IMR-90 (cell line): ENCODE measurements around the gene ADCY5. TPM values are rescaled to one million over a fixed set of nuclear protein-coding genes. Genes with fewer than 3 reads are reported as not detected.
A peak's percentile ranks its signal among the peaks of the same experiment; 100 is the strongest.

Source experiments
- ATAC-seq: fragments of 200-7000 bp; cut with Tn5 transposase; 2 replicates; pipeline ENCODE4 v1.9.1; 2020; ENCODE audit warnings: low read depth, mild to moderate bottlenecking, moderate library complexity
- BruUV-seq: library from RNA; stranded (reverse); fragments of 400-500 nt; replicated peaks from 2 replicates; lab custom pipeline; 2021; lab: Mats Ljungman, UMichigan
- CTCF ChIA-PET: fragments of 300-600 bp; formaldehyde crosslinking; extraction: SDS; loops from one replicate; lab custom pipeline; 2021; ENCODE audit warnings: antibody characterized with exemption; lab: Yijun Ruan, JAX
- POLR2A ChIA-PET: fragments of 300-600 bp; sonication (Branson Sonifier 250); formaldehyde crosslinking; loops from one replicate; lab custom pipeline; 2022; ENCODE audit warnings: antibody characterized with exemption; ENCODE audit not compliant: unreplicated experiment; lab: Charles Lee
- DNase-seq: peaks from one replicate; pipeline ENCODE4 v3.0.0; 2013
- H2AFZ ChIP-seq: replicated peaks from 2 replicates; pipeline ENCODE3; 2013; ENCODE audit warnings: low read length, mild to moderate bottlenecking; ENCODE audit not compliant: poor library complexity
- H2AK5ac ChIP-seq: 2 replicates; pipeline ENCODE4 v1.6.1; 2013; ENCODE audit warnings: low read depth, low read length, inconsistent platforms
- H2AK9ac ChIP-seq: replicated peaks from 2 replicates; pipeline ENCODE3; 2013; ENCODE audit warnings: mild to moderate bottlenecking, low read depth, low read length, moderate library complexity; ENCODE audit not compliant: poor library complexity
- H2BK120ac ChIP-seq: 2 replicates; pipeline ENCODE4 v1.6.1; 2013; ENCODE audit warnings: low read depth, low read length, inconsistent platforms
- H2BK15ac ChIP-seq: 3 replicates; pipeline ENCODE4 v1.6.1; 2013; ENCODE audit warnings: low read depth, low read length, inconsistent platforms
- H2BK20ac ChIP-seq: 2 replicates; pipeline ENCODE4 v1.6.1; 2013; ENCODE audit warnings: low read depth, mild to moderate bottlenecking, inconsistent platforms, low read length, moderate library complexity
- H2BK5ac ChIP-seq: 2 replicates; pipeline ENCODE4 v1.6.1; 2013; ENCODE audit warnings: mild to moderate bottlenecking, low read depth, low read length, inconsistent platforms; ENCODE audit not compliant: poor library complexity, severe bottlenecking
- H3K14ac ChIP-seq: replicated peaks from 2 replicates; pipeline ENCODE4 v1.6.1; 2013; ENCODE audit warnings: low read depth, low read length, inconsistent platforms
- H3K18ac ChIP-seq: 2 replicates; pipeline ENCODE4 v1.6.1; 2013; ENCODE audit warnings: low read depth, low read length, control low read depth
- H3K23ac ChIP-seq: 2 replicates; pipeline ENCODE4 v1.6.1; 2013; ENCODE audit warnings: low read depth, low read length, inconsistent platforms
- H3K27ac ChIP-seq: 2 replicates; pipeline ENCODE4 v1.5.1; 2013; ENCODE audit warnings: mild to moderate bottlenecking, control low read depth, low read length; ENCODE audit not compliant: insufficient read depth
- H3K27me3 ChIP-seq: 2 replicates; pipeline ENCODE4 v1.6.1; 2013; ENCODE audit warnings: low read length; ENCODE audit not compliant: control insufficient read depth, insufficient read depth
- H3K36me3 ChIP-seq: 2 replicates; pipeline ENCODE4 v1.6.1; 2013; ENCODE audit warnings: low read length, mixed read lengths; ENCODE audit not compliant: control insufficient read depth, insufficient read depth
- H3K4ac ChIP-seq: 2 replicates; pipeline ENCODE4 v1.6.1; 2013; ENCODE audit warnings: low read depth, low read length, inconsistent platforms
- H3K4me1 ChIP-seq: 2 replicates; pipeline ENCODE4 v1.6.1; 2013; ENCODE audit warnings: low read length, mixed read lengths; ENCODE audit not compliant: control insufficient read depth, insufficient read depth
- H3K4me2 ChIP-seq: 2 replicates; pipeline ENCODE4 v1.6.1; 2013; ENCODE audit warnings: low read depth, mild to moderate bottlenecking, control low read depth, low read length, moderate library complexity
- H3K4me3 ChIP-seq: 2 replicates; pipeline ENCODE4 v1.5.1; 2013; ENCODE audit warnings: low read depth, mild to moderate bottlenecking, control low read depth, low read length, moderate library complexity; ENCODE audit not compliant: insufficient read depth
- H3K56ac ChIP-seq: 2 replicates; pipeline ENCODE4 v1.6.1; 2013; ENCODE audit warnings: low read length, inconsistent platforms; ENCODE audit not compliant: insufficient read depth; ENCODE audit errors: extremely low read depth
- H3K79me1 ChIP-seq, 2 experiments: 2 replicates each; pipeline ENCODE4 v1.6.1; 2013; ENCODE audit warnings: low read length in 2 of 2, inconsistent platforms in 1 of 2, low read depth in 1 of 2
- H3K9ac ChIP-seq: 2 replicates; pipeline ENCODE4 v1.6.1; 2013; ENCODE audit warnings: low read depth, low read length, control low read depth
- H3K9me1 ChIP-seq: 2 replicates; pipeline ENCODE4 v1.6.1; 2013; ENCODE audit warnings: low read length, inconsistent platforms; ENCODE audit not compliant: insufficient read depth
- H3K9me3 ChIP-seq: 2 replicates; pipeline ENCODE4 v1.6.1; 2013; ENCODE audit warnings: low read length; ENCODE audit not compliant: control insufficient read depth, insufficient read depth
- H4K20me1 ChIP-seq: 2 replicates; pipeline ENCODE4 v1.6.1; 2013; ENCODE audit warnings: low read length, inconsistent platforms; ENCODE audit not compliant: insufficient read depth
- H4K5ac ChIP-seq: 2 replicates; pipeline ENCODE4 v1.6.1; 2013; ENCODE audit warnings: mild to moderate bottlenecking, low read depth, low read length, control low read depth
- H4K8ac ChIP-seq, 2 experiments: 2 replicates each; pipeline ENCODE4 v1.6.1; 2013; ENCODE audit warnings: low read depth in 2 of 2, low read length in 2 of 2, control low read depth in 1 of 2, inconsistent platforms in 1 of 2
- H4K91ac ChIP-seq: 2 replicates; pipeline ENCODE4 v1.6.1; 2013; ENCODE audit warnings: low read depth, low read length, inconsistent platforms; ENCODE audit not compliant: insufficient read depth
- BHLHE40 ChIP-seq: fragments of 150-350 bp; IDR thresholded peaks from 2 replicates; pipeline ENCODE4 v1.6.1; 2016; ENCODE audit warnings: mild to moderate bottlenecking, low read depth, low read length
- CEBPB ChIP-seq: IDR thresholded peaks from 2 replicates; pipeline ENCODE4 v1.6.1; 2012; ENCODE audit warnings: low read depth, low read length, improper control_type of control experiment
- CHD1 ChIP-seq: IDR thresholded peaks from 2 replicates; pipeline ENCODE4 v1.6.1; 2012; ENCODE audit warnings: low read depth, low read length, improper control_type of control experiment
- CTCF ChIP-seq: conservative IDR thresholded peaks from 2 replicates; pipeline ENCODE4 v1.5.1; 2012; ENCODE audit warnings: mild to moderate bottlenecking, low read depth, low read length, improper control_type of control experiment
- ELK1 ChIP-seq: fragments of 150-350 bp; IDR thresholded peaks from 2 replicates; pipeline ENCODE4 v1.6.1; 2016; ENCODE audit warnings: low read depth, mild to moderate bottlenecking, low read length, moderate library complexity, borderline replicate concordance
- FOS ChIP-seq: fragments of 150-350 bp; IDR thresholded peaks from 2 replicates; pipeline ENCODE4 v1.6.1; 2016; ENCODE audit warnings: low read depth, low read length
- MAFK ChIP-seq: IDR thresholded peaks from 2 replicates; pipeline ENCODE4 v1.6.1; 2012; ENCODE audit warnings: low read depth, low read length, improper control_type of control experiment
- MAZ ChIP-seq: IDR thresholded peaks from 2 replicates; pipeline ENCODE4 v1.6.1; 2012; ENCODE audit warnings: low read depth, mild to moderate bottlenecking, low read length, improper control_type of control experiment, moderate library complexity, borderline replicate concordance
- MXI1 ChIP-seq: IDR thresholded peaks from 2 replicates; pipeline ENCODE4 v1.6.1; 2012; ENCODE audit warnings: low read depth, mild to moderate bottlenecking, low read length, moderate library complexity, borderline replicate concordance
- NFE2L2 ChIP-seq: fragments of 150-350 bp; IDR thresholded peaks from 2 replicates; pipeline ENCODE4 v1.6.1; 2016; ENCODE audit warnings: low read depth, mild to moderate bottlenecking, low read length
- POLR2A ChIP-seq: IDR thresholded peaks from 2 replicates; pipeline ENCODE4 v1.6.1; 2012; ENCODE audit warnings: mild to moderate bottlenecking, low read depth, low read length
- RCOR1 ChIP-seq: IDR thresholded peaks from 2 replicates; pipeline ENCODE4 v1.6.1; 2012; ENCODE audit warnings: mild to moderate bottlenecking, low read length, improper control_type of control experiment; ENCODE audit not compliant: insufficient replicate concordance
- RFX5 ChIP-seq: IDR thresholded peaks from 2 replicates; pipeline ENCODE4 v1.8.0; 2012; ENCODE audit warnings: low read depth, mild to moderate bottlenecking, low read length, moderate library complexity
- SMC3 ChIP-seq: fragments of 150-350 bp; IDR thresholded peaks from 2 replicates; pipeline ENCODE4 v1.6.1; 2016; ENCODE audit warnings: low read depth, mild to moderate bottlenecking, antibody characterized with exemption, low read length, moderate library complexity
- USF2 ChIP-seq: fragments of 150-350 bp; IDR thresholded peaks from 2 replicates; pipeline ENCODE4 v1.6.1; 2017; ENCODE audit warnings: mild to moderate bottlenecking, antibody characterized with exemption, low read length, low read depth
- WGBS, 2 experiments: methylation state at CpG; one replicate each; pipeline versions ENCODE4 v1.1.5 to v1.1.7; 2013; ENCODE audit warnings: missing lambda C conversion rate in 2 of 2; ENCODE audit not compliant: insufficient read length in 1 of 2; ENCODE audit errors: extremely low coverage in 2 of 2; 5-methylcytosine and 5-hydroxymethylcytosine counted together
- dilution Hi-C: fragments of 300-500 bp; cut with HindIII; formaldehyde crosslinking; loops from one replicate; pipeline ENCODE4 v1.14.3; 2018; ENCODE audit warnings: low sequenced_read_pairs; ENCODE audit not compliant: unreplicated experiment
- in situ Hi-C: fragments of 300-500 bp; cut with MboI; formaldehyde crosslinking; loops from 3 replicates; pipeline ENCODE4 v1.14.3; 2019; ENCODE audit warnings: low sequenced_read_pairs, inconsistent platforms, mixed read lengths
- intact Hi-C: fragments of 100-400 bp; cut with micrococcal nuclease; formaldehyde crosslinking; loops from 2 replicates; pipeline ENCODE4 v1.10.0; 2022
- polyA plus RNA-seq, 3 experiments: library from polyadenylated mRNA; depleted of rRNA; stranded (reverse); fragments of >200 nt; gene quantifications; 2 replicates each; pipeline ENCODE4 v1.2.3, GENCODE V29; 2012; ENCODE audit warnings: low replicate concordance in 1 of 3
- total RNA-seq: library from RNA; depleted of rRNA; stranded (reverse); fragments of >200 nt; gene quantifications from 2 replicates; pipeline ENCODE4 v1.2.3, GENCODE V29; 2012

ADCY5 gene
- total and polyA plus RNA-seq, 2 of the 4 experiments (the other 2 are of a cell fraction) = 0.14 to 0.18 TPM

- Histone ChIP-seq H2BK20ac (no peak overlapping the region), H4K91ac (no peak overlapping the region), H2AK9ac (no peak overlapping the region), H2AFZ (peak overlapping the region; percentile 54), H4K8ac (no peak overlapping the region), H4K5ac (no peak overlapping the region), H3K4me2 (no peak overlapping the region), H2BK120ac (no peak overlapping the region), H3K27ac (no peak overlapping the region), H3K4me1 (no peaks in the 10 kb centered on the region), H3K18ac (no peak overlapping the region), H3K23ac (no peak overlapping the region), H3K14ac (no peak overlapping the region), H3K9me1 (0 out of 2 replicates have a peak, but pooled peaks cover 3% of the 10 kb centered on the region), H3K56ac (no peak overlapping the region), H3K9me3 (no peaks in the 10 kb centered on the region), H3K36me3 (no peaks in the 10 kb centered on the region), H3K79me1 (no peaks in the 10 kb centered on the region), H3K27me3 (peaks cover 3% of the 10 kb centered on the region; the same call in 1 of the 2 replicates), H2AK5ac (no peak overlapping the region), H3K4ac (no peak overlapping the region), H4K20me1 (no peaks in the 10 kb centered on the region), H3K4me3 (no peak overlapping the region), H3K9ac (no peak overlapping the region), H2BK5ac (no peak overlapping the region), H2BK15ac (no peak overlapping the region)
- dilution Hi-C loops (no loop called here), in situ Hi-C loops (no loop called here), intact Hi-C loops (no loop called here)
- 78% methylated on average over 9 of the region's 16 CpGs; no CpG with 5 or more reads in 1 of the 2 experiments for WGBS, 2 experiments
- ChIA-PET CTCF (interaction anchor here (0.6 to 1.6 kb wide), 5 partner anchors 10 to 273 kb away, joined by 3 to 4 read pairs (median 3); no protein-coding TSS in a partner anchor), POLR2A (no interaction called here)
- peak; percentile 99 for ATAC-seq
- DNase-seq = peak; percentile 68
- BruUV-seq = no TSS peak
- TF ChIP-seq MAFK (no peak), SMC3 (peak; percentile 72), RFX5 (no peak), ELK1 (no peak), CEBPB (no peak), MAZ (peak; percentile 89), NFE2L2 (no peak), USF2 (no peak), MXI1 (no peak), RCOR1 (no peak), CTCF (peak; percentile 85), BHLHE40 (no peak), POLR2A (no peak), CHD1 (no peak), FOS (no peak)
Observed at GRCh38 chr3:123286308-123287023, 162.4 kb downstream of the ADCY5 start.
